ENCODE measurements around the gene TBL3. TPM values are rescaled to one million over a fixed set of nuclear protein-coding genes. Genes with fewer than 3 reads are reported as not detected.
A peak's percentile ranks its signal among the peaks of the same experiment; 100 is the strongest.
"Not testable (repeated sequence)": the region's sequence is repeated elsewhere in the genome, so short reads cannot be mapped to it uniquely, and the experiment has no call there.

Gene TBL3
- total RNA-seq, 2 experiments from 2014 or later = 37.6 to 37.9 TPM

DNA sequence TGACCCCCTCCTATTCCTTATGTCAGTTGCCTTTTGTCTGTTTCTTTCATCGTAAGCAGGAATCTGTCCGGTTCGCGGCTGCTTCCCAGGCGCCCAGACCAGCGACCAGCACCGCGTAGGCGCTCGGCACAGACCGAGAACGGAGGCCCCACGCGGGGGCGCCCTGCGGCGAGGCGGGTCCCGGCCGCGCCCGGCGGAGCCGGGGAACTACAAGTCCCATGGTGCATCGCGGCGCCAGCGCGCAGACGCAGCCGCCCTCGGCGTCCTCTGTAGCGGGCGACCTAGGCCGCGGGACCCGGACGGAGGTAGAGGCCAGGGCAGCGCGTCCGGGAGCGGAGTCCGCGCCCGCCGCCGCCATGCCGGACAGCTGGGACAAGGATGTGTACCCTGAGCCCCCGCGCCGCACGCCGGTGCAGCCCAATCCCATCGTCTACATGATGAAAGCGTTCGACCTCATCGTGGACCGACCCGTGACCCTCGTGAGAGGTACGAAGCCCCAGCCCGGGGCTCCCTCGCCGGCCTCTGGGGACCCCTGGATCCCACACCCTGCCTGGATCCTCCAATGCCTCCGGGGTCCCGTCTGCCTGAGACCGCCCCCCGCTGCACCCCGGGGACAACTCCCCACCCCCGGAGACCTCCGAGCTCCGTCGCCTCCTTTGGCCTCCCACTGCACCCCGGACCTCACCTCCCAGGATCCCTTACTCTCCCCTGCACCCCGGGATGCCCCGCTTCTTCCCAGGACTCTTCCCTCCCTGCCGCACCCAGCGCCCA, 12.4 kb upstream of the TBL3 start, which contains the start of gene NDUFB10:
Gene NDUFB10, plus strand, starts transcription at position 270 of the 771 bp plus-strand sequence. Its CDS starts 87 bp downstream, at position 357.
- ChIA-PET POLR2A (interaction anchor here (1.0 to 2.5 kb wide), 4 partner anchors 9 to 190 kb away, joined by 3 to 19 read pairs (median 8); partner anchors contain the start of genes MSRB1 and TBL3), CTCF (interaction anchor here (1.4 kb wide), 1 partner anchor 16 kb away, joined by 4 read pairs; the partner anchor contains the start of gene MSRB1)
- DNase-seq (peak; percentile 92), ATAC-seq (peak; percentile 76)
- peak within 1 kb of the TSS; percentile 95 for H3K27ac Mint-ChIP-seq
- no peaks in the 10 kb centered on the region for H3K27me3 Mint-ChIP-seq (ENCODE audit: low read depth)
- H3K4me1 Mint-ChIP-seq (ENCODE audit: low read depth) = peaks cover 45% of the 10 kb centered on the region
- peaks cover 41% of the 10 kb centered on the region for H3K36me3 Mint-ChIP-seq (ENCODE audit: low read depth)
- no peaks in the 10 kb centered on the region for H3K9me3 Mint-ChIP-seq (ENCODE audit: insufficient read depth)
- H3K4me3 Mint-ChIP-seq = peak within 1 kb of the TSS; percentile 95

DNA sequence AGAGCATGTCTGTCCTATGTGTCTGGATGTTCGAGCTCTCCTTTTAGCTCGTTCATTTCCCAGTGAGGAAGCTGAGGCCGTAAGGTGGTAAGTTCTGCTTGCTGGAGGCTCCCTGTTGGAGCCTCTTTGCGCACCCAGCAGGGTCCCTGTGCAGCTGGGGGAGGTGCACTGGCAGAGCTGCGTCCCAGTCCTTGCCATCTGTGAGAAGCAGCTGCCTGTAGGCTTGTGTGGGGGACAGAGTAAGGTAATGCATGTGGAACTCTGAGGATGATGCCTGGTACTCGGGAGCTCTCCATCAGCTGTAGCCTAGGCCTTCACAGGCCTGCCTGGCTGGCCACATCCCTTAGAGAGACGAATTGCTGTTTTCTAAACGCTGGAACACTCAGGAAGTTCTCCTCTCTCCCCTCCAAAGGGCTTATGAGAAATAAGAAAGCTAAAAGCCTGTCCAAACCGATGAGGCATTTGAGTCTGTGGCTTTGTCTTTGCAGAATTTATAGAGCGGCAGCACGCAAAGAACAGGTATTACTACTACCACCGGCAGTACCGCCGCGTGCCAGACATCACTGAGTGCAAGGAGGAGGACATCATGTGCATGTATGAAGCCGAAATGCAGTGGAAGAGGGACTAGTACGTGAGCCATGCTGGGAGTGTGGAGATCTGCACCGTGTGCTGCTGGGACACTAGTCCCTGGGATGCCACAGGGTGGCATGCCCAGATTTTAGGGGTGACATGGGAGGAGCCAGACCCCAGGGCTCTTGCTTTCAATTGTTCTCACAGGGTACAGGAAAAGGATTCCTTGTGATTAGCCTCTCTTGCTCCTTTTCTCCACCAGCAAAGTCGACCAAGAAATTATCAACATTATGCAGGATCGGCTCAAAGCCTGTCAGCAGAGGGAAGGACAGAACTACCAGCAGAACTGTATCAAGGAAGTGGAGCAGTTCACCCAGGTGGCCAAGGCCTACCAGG, 10.9 kb upstream of the TBL3 start:
- Mint-ChIP-seq H3K4me3 (peak overlapping the region; percentile 95), H3K27ac (peak overlapping the region; percentile 95), H3K36me3 (ENCODE audit: low read depth) (peaks cover 50% of the 10 kb centered on the region), H3K4me1 (ENCODE audit: low read depth) (peaks cover 50% of the 10 kb centered on the region), H3K27me3 (ENCODE audit: low read depth) (no peaks in the 10 kb centered on the region), H3K9me3 (ENCODE audit: insufficient read depth) (no peaks in the 10 kb centered on the region)
- POLR2A ChIA-PET = interaction anchor here (0.6 to 2.5 kb wide), 9 partner anchors 10 to 784 kb away, joined by 3 to 19 read pairs (median 3); partner anchors contain the start of genes MSRB1, TBL3 and TRAF7
- CTCF ChIA-PET = interaction anchor here (0.9 to 1.5 kb wide), 4 partner anchors 11 to 255 kb away, joined by 3 to 5 read pairs (median 4); partner anchors contain the start of genes MAPK8IP3, MSRB1 and TBL3
- DNase-seq (peak; percentile 40), ATAC-seq (no peak)

DNA sequence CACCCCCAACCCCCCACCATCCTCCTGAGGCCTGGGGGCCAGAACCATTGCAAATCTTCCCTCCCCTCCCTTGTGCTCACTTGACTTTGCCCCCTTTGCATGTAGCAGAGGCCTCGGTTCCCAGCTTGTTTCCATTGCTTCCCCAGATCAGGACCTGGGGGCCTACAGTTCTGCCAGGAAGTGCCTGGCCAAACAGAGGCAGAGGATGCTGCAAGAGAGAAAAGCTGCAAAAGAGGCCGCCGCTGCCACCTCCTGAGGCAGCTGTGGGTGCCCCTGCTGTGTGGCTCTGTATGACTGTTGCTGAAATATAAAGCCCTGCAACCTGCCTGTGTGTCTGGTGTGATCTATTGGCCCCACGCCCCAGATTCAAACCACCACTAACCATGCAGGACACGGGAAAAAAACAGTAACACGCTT, 10.2 kb upstream of the TBL3 start:
- H3K4me1 Mint-ChIP-seq (ENCODE audit: low read depth) = peaks cover 51% of the 10 kb centered on the region

DNA sequence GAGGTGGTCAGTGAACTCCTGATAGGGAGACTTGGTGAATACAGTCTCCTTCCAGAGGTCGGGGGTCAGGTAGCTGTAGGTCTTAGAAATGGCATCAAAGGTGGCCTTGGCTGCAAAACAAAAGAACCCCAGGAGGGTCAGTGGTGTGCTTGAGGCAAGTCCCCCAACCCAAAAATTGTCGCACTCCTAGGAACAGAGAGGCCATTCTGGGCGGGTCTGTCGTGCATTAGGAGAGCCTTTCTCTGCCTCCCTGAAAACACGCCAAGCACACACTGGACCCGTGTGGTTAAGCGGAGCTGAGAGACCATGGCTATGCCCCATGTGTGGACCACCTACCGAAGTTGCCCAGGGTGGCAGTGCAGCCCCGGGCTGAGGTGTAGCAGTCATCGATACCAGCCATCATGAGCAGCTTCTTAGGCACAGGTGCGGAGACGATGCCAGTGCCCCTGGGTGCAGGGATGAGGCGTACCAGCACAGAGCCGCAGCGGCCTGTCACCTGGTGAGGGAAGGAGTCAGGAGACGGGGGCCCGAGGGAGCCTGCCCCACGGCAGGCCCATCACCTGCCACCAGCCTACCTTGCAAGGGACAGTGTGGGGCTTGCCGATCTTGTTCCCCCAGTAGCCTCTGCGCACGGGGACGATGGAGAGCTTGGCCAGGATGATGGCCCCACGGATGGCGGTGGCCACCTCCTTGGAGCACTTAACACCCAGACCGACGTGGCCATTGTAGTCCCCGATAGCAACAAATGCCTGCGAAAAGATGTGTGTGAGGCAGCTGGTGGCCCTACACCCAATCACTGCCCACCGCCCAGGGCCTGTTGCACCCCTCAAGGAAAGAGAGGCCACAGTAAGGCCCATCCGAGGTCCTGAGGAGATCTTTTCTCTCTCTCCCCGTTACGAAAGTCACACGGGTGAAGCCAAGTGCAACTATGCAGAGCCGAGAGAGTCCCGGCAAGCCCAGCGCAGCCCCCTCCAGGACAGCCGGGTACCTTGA, 9.4 kb upstream of the TBL3 start:
- not testable (repeated sequence) for DNase-seq; ATAC-seq; H3K27me3 Mint-ChIP-seq (ENCODE audit: low read depth); H3K9me3 Mint-ChIP-seq (ENCODE audit: insufficient read depth)
- POLR2A ChIA-PET = interaction anchor here (1.1 to 4.3 kb wide), 4 partner anchors 9 to 193 kb away, joined by 3 to 44 read pairs (median 6); partner anchors contain the start of genes SYNGR3, TBL3 and TRAF7
- CTCF ChIA-PET = interaction anchor here (1.3 kb wide), 1 partner anchor 256 kb away, joined by 4 read pairs; the partner anchor contains the start of gene MAPK8IP3
- peaks cover 51% of the 10 kb centered on the region for H3K4me1 Mint-ChIP-seq (ENCODE audit: low read depth)
- H3K36me3 Mint-ChIP-seq (ENCODE audit: low read depth) = peaks cover 50% of the 10 kb centered on the region
- H3K27ac Mint-ChIP-seq = peak overlapping the region; percentile 95
- H3K4me3 Mint-ChIP-seq = peak overlapping the region; percentile 96

More for the DNA sequence above, 10.2 kb upstream of the TBL3 start:
- DNase-seq (peak; percentile 35), ATAC-seq (no peak)
- POLR2A ChIA-PET = interaction anchor here (0.6 to 1.3 kb wide), 4 partner anchors 9 to 783 kb away, joined by 3 to 6 read pairs (median 3); partner anchors contain the start of gene TRAF7
- CTCF ChIA-PET = interaction anchor here (0.9 to 1.3 kb wide), 2 partner anchors 10 to 256 kb away, joined by 3 to 4 read pairs; partner anchors contain the start of genes MAPK8IP3 and TBL3
- no peaks in the 10 kb centered on the region for H3K9me3 Mint-ChIP-seq (ENCODE audit: insufficient read depth)
- H3K4me3 Mint-ChIP-seq = peak overlapping the region; percentile 96
- peak overlapping the region; percentile 95 for H3K27ac Mint-ChIP-seq
- peaks cover 50% of the 10 kb centered on the region for H3K36me3 Mint-ChIP-seq (ENCODE audit: low read depth)
- no peaks in the 10 kb centered on the region for H3K27me3 Mint-ChIP-seq (ENCODE audit: low read depth)

DNA sequence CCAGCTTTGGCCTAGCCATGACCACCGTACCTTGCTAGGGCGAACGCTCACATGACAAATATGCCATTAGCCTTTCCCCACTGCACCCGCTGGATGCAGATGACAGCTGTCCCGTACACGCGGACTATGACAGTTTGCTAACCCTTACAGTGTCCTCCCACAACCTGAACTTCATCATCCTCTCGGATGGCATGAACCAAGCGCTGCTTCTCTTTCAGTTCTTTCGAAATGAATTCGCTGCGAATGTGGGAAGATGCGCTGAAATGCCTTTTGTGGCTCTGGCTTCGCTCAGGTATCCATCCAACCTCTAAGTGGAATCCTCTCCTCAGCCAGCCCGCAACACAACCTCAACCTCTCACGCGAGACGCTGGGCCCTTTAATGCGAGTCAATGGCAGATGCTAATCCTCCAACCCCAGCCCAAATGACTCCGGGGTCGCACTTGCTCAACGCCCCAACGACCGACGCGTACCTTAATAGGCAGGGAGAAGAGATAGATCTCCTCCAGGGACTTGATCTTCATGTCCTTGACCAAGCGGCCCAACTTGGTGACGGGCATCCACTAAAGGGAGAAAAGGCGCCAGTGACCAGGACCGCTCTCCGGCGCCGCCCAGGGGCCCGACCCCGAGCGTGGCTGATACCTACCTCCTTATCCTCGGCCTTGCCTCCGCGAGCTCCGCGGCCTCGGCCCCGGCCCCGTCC, 7.9 kb upstream of the TBL3 start:
- CTCF ChIA-PET = interaction anchor here (0.6 to 1.9 kb wide), 3 partner anchors 20 to 40 kb away, joined by 3 to 6 read pairs (median 4); partner anchors contain the start of genes GFER and MSRB1
- Mint-ChIP-seq H3K9me3 (ENCODE audit: insufficient read depth) (no peaks in the 10 kb centered on the region), H3K4me1 (ENCODE audit: low read depth) (peaks cover 49% of the 10 kb centered on the region), H3K4me3 (peak overlapping the region; percentile 96), H3K27ac (peak overlapping the region; percentile 95), H3K27me3 (ENCODE audit: low read depth) (no peaks in the 10 kb centered on the region), H3K36me3 (ENCODE audit: low read depth) (peaks cover 50% of the 10 kb centered on the region)
- ATAC-seq (peak; percentile 9), DNase-seq (peak; percentile 59)
- POLR2A ChIA-PET = interaction anchor here (0.6 to 4.3 kb wide), 24 partner anchors 8 to 1375 kb away, joined by 3 to 44 read pairs (median 6); partner anchors contain the start of genes FAHD1, GFER, HAGH and KCTD5

DNA sequence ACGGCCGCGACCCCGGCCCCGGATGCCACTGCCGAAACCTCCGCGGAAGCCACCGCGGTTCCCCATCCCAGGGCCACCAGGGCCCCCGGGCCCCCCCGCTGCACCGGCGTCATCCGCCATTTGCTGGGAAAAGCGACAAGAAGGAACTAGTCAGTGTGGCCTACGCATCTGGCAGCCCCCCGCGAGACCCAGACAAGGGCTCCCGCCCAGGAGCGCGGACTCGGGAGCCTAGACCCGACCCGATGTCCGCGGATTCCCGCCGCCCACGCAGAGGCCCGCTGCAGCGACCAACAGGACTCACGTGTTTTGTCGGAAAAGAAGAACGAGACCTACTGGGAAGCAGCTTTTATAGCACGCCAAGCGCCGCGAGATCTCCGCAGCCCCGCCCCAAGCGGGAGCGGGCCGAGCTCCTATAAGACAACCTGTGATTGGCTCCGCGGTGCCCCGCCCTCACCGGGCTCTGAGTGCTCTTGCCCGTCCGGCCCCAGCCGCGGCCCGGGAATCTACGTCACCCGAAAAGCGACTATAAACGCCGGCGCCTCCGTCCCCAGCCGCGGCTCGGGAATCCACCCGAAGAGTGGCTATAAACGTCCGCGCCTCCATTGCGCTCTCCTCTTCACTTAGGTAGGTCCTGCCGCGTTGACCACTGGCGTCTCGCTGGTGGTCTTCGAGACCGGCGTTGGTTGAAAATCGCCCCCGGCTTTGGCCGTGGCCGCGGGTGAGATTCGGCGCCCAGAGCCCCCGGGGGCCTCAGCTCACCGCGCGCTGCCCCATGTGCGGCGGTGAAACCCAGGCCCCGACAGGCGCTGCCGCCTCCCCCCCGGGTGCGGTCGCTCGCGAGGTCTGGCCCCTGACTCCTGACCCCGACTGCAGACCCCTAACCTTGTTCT, 7.1 kb upstream of the TBL3 start, which contains the start of gene RPS2:
Gene RPS2, minus strand, starts transcription at position 321 of the 890 bp plus-strand sequence. Its CDS starts 201 bp downstream, at position 120.
- Mint-ChIP-seq H3K4me1 (ENCODE audit: low read depth) (peaks cover 47% of the 10 kb centered on the region), H3K36me3 (ENCODE audit: low read depth) (peaks cover 50% of the 10 kb centered on the region), H3K27ac (peak within 1 kb of the TSS; percentile 96), H3K4me3 (peak within 1 kb of the TSS; percentile 96), H3K9me3 (ENCODE audit: insufficient read depth) (no peaks in the 10 kb centered on the region), H3K27me3 (ENCODE audit: low read depth) (no peaks in the 10 kb centered on the region)
- DNase-seq = peak; percentile 99
- peak; percentile 83 for ATAC-seq
- ChIA-PET POLR2A (interaction anchor here (0.6 to 4.3 kb wide), 29 partner anchors 9 to 1376 kb away, joined by 3 to 44 read pairs (median 5); partner anchors contain the start of genes FAHD1, GFER, HAGH and KCTD5), CTCF (interaction anchor here (0.6 to 1.9 kb wide), 4 partner anchors 19 to 101 kb away, joined by 3 to 6 read pairs (median 4); partner anchors contain the start of genes GFER and MSRB1)

DNA sequence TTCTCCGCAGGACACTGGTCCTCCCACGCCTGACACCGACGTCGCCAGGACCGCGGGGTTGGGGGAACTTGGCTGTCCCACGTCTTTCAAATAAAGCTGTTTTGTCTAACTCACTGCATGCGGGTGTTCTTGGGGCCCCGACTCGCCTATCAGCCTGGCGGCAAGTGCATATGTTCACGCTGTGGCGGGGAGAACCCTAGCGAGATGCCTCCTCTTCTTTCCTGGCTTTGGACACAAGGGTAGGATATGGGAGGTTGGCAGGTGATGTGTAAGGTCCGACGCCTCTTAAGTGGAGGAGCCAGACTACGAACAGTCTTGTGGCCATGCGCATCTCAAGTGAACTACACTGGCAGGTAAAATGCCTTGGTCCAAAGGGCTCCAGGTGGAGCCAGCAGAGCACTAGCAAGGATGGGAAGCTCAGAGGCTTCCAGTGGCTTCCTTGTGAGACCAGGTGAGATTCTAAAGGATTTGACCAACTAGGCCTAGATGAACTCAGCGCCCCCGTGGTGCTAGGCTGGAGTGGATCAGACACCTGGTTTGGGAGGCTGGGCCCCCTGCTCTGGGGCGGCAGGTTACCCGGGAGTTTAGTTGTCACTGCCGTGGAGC, 6.4 kb upstream of the TBL3 start:
- no peaks in the 10 kb centered on the region for H3K9me3 Mint-ChIP-seq (ENCODE audit: insufficient read depth)
- ATAC-seq = peak; percentile 4

DNA sequence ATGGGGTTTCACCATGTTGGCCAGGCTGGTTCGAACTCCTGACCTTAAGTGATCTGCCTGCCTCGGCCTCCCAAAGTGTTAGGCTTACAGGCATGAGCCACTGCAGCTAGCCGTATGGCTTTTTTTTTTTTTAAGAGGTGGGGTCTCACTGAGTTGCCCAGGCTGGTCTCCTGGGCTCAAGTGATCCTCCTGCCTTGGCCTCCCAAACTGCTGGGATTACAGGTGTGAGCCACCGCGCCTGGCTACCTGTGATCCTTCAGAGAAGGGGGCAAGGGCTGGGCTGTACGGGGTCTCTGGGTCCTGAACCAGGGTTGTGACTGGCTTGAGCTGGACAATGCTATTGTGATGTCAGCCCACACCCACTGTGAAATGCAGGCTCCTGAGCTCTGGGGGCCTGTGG, 5.4 kb upstream of the TBL3 start, which contains the start of gene RNF151:
Gene RNF151, plus strand, starts transcription at position 397 of the 400 bp plus-strand sequence. CDS start 26 bp downstream, outside the sequence.
- Mint-ChIP-seq H3K36me3 (ENCODE audit: low read depth) (peaks cover 36% of the 10 kb centered on the region), H3K27ac (peak within 1 kb of the TSS; percentile 96), H3K4me3 (peak within 1 kb of the TSS; percentile 96), H3K4me1 (ENCODE audit: low read depth) (peaks cover 42% of the 10 kb centered on the region), H3K27me3 (ENCODE audit: low read depth) (no peaks in the 10 kb centered on the region), H3K9me3 (ENCODE audit: insufficient read depth) (no peaks in the 10 kb centered on the region)
- ChIA-PET POLR2A (interaction anchor here (1.1 to 4.3 kb wide), 5 partner anchors 10 to 139 kb away, joined by 3 to 44 read pairs (median 14); partner anchors contain the start of genes FAHD1, MSRB1 and SYNGR3), CTCF (interaction anchor here (1.1 to 1.7 kb wide), 2 partner anchors 18 to 37 kb away, joined by 4 read pairs; partner anchors contain the start of gene GFER)
- no peak for DNase-seq
- no peak for ATAC-seq

More for the DNA sequence above, 6.4 kb upstream of the TBL3 start:
- ChIA-PET POLR2A (interaction anchor here (0.6 to 4.3 kb wide), 22 partner anchors 11 to 545 kb away, joined by 3 to 44 read pairs (median 6); partner anchors contain the start of genes FAHD1, GFER, MAPK8IP3 and MLST8), CTCF (interaction anchor here (0.7 to 1.7 kb wide), 4 partner anchors 18 to 102 kb away, joined by 3 to 4 read pairs (median 4); partner anchors contain the start of gene GFER)
- H3K27ac Mint-ChIP-seq = peak overlapping the region; percentile 96
- peaks cover 44% of the 10 kb centered on the region for H3K4me1 Mint-ChIP-seq (ENCODE audit: low read depth)
- H3K36me3 Mint-ChIP-seq (ENCODE audit: low read depth) = peaks cover 46% of the 10 kb centered on the region
- H3K27me3 Mint-ChIP-seq (ENCODE audit: low read depth) = no peaks in the 10 kb centered on the region
- no peak for DNase-seq
- peak overlapping the region; percentile 96 for H3K4me3 Mint-ChIP-seq
